ENCODE results near the gene ABCD3.

GRCh38 chr1:94434365-94435045 lies 16.3 kb downstream of the ABCD3 start:
- no peak for TF ChIP-seq HDGF (IDR thresholded peaks at IDR 0.05; ENCODE audit: borderline replicate concordance)
- no peak for TF ChIP-seq TARDBP (IDR thresholded peaks at IDR 0.05)
- no peak for TF ChIP-seq FOXK2 (IDR thresholded peaks at IDR 0.05)
- TF ChIP-seq FOXM1 (IDR thresholded peaks at IDR 0.05; ENCODE audit: borderline replicate concordance): no peak
- TF ChIP-seq SP1 (IDR thresholded peaks at IDR 0.05): no peak
- no peak for TF ChIP-seq L3MBTL2 (conservative IDR thresholded peaks at IDR 0.05)
- no peak for TF ChIP-seq ARNT (IDR thresholded peaks at IDR 0.05)
- TF ChIP-seq SUZ12 (IDR thresholded peaks at IDR 0.05): no peak

Data from HEK293T (cell line).